T-helper 2 cell (primary cell): ENCODE measurements around the gene TRPC3.

ENCODE experiments used
- DNase-seq, 5 experiments: peaks; one replicate each; pipeline versions ENCODE4 v3.0.0 to v3.0.0-alpha.2; 2012 to 2022
- total RNA-seq, 2 donors: gene quantifications; one replicate each; lab custom pipeline; 2026; lab: John Stamatoyannopoulos, UW

Gene TRPC3
- total RNA-seq: 0 to 0.61 reads per million in 2 donors

DNA sequence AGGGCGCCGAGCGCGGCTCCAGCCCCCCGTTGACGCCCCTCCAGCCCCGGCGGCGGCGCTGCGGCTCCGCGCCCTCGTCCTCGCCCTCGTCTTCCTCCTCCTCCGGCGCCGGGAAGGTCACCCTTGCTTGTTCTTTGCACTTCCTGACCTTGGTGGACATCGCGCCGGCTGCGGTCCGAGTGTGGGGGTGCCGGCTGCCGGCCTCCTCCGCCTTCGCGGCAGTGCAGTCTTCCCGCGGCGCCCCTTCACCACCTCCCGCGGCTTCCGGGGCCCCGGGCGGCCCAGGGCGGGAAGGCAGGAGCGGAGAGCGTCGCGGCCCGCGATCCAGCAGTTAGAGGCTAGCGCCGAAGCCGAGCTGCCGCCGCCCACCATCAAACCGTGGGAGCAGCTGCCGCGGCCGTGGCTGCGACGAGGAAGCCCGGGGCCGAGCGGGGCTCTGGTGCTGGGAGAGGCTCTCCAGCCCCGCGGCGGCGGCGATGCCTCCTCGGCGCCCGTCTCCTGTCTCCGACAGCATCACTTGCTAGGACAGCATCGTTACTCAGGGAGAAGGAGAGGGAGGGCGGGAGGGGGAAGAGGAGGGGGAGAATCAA is at the start of gene TRPC3:
TRPC3 (minus strand) TSS at position 540 of the 590 bp plus-strand sequence; CDS start at position 160, 380 bp downstream.
- peak in 4 of 5 experiments; percentile 8 to 27 (median 15) for DNase-seq

DNA sequence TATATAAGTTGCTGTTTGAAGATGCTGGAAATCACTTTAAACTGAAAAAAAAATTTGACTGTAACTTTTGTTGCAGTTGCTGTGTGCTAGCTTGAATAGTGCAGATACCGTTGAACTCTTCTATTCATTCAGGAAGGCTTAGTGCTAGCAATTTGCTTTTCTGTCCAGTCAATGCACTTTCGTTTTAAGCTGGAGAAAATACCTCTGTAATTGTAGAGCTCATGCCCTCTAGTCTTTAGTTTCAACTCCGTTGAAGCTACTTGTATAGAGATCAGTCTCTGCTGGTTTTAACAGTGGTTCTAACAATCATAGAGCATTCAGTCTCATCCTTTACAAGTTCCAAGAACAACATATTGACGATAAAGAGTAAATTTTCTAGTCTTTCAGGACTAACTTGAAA is 49.0 kb upstream of the TRPC3 start:
- DNase-seq: no peak

DNA sequence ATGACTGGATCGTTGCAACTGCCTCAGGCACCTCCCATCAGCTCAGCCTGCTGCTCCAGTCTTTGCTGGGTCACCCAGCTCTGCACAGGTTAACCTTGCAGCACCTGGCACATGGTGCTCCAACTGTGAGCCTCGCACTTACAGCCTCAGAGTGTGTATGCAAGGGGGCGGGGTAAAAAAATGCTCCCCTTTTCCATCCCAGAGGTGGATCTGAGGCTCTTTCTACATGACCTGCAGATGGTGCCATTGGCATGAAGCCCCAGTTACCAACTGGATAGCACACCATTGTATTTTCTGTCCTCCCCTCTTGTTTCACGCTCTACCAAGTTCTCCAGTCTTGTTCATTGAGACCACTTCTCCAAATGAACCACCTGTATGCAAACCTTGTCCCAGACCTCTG is 46.2 kb upstream of the TRPC3 start:
- DNase-seq: peak in 1 of 5 experiments; percentile 3

DNA sequence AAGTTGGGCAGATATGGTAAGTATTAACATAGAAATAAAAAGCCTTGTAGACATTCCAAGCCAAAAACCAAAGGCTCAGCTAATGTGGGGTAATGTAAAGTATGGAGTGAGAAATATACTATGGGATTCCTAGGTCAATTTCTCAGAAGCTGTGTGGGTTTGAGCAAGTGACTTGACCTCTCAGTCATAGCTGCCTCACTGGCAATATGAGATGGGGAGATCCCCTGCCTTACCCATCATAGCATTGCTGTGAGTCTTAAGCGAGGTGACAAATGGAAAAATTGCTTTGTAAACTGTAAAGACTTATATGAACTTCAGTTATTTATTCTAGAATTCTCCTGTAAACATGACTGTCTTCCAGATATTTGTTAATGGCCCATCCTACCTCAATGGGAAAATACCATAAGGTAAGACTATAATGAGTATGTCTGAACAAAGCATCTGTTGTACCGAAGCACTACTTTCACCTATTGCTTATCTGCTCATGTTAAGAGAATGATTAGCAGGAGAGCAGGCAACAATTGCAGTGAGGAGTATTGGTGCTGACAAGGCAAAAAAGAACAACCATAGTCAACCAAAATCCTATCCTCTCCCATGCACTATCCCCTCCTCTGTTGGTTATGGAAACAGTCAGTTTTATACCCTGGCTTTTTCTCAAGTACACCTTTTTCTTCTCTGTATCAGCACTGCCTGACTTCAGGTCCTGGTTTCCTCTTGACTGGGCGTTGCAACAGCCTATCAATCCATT is 44.1 kb upstream of the TRPC3 start:
- DNase-seq: no peak

DNA sequence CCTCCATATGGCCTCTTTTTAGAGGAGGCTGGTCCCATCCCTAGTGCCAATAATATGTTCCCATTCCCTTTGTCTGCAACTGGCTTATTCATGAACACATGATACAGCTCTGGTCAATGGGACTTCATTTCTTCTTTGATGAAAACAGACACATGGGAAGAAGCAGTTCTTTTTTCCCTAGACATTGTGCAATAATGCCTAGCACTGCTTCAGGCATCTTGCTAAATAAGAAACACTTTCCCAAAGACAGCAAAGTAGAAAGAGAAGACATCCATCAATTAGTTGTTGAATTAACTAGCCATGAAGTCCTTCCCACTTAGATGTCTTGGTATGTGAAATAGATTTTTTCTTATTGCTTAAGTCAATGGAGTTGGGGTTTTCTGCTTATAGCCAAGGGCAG is 40.1 kb upstream of the TRPC3 start:
- DNase-seq: no peak

DNA sequence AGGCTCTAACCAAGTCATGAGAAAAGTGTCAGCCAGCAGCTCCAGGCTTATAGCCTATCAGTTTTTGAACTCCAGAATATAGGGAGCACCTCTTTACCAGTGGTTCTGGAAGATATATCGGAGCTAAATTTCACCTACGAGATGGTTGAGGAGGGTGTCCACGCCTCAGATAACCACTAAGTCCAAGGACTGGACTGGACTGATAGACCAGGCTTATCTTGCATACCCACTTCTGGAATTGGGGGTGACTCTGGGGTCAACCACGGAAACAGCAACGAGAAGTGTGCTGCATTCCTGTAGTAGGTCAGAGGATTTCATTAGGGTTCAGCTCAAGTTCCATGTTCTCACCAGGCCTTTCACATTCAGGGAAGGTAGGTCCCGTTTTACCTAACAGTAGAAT is 38.6 kb upstream of the TRPC3 start:
- no peak for DNase-seq

DNA sequence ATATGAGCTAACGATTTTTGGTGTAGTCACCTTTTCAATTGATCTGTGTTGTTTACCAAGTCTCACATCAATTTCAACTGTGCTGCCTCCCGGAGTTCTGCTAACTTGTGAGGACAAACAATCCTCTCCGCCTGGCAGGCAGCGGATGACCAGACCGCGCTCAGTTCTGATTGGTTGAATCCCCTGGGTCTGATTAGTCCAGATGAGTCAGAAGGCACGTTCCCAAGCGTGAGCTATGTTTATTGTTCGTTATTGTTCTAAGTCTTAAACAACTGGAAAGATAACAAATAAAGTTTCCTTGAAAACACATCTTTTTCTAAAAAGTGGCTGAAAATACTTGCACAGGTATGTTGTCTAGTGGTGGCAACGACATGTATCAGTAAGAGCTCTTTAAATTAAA is 37.9 kb upstream of the TRPC3 start:
- DNase-seq: no peak

DNA sequence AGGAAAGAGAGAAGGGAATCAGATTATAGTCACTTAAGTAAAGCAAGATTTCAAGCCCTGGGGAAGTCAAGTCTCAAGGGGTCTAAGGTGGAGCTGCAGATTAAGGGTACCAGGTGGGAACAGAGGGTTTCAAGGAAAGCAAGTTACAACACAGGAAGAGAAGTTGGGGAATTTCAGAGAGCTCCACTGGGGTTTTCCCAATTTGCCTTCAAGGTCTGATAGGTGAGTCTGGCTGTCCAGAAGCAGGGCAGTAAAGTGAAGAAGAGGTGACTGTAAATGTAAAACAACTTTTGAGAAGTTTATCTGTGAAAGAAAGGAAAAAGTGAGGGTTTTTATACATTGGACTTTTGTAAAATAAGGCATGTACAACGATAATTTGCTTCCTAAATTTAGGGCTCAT is 37.1 kb upstream of the TRPC3 start:
- no peak for DNase-seq

DNA sequence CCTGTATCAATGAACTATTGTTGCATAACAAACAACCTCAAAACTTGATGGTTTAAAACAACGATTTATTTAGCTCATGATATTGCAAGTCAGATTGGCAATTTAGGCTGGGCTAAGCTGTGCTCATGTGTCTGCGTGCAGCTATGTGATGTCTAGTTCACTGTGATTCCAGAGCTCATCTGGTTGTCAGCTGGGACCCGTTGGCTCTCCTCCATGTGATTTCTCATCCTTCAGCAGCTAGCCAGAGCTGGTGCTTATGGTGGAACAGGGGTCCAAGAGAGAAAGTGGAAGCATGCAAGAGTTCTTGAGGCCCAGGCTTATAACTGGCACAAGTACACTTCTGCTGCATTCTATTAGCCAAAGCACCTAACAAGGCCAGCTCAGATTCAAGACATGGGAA is 28.8 kb upstream of the TRPC3 start:
- no peak for DNase-seq

DNA sequence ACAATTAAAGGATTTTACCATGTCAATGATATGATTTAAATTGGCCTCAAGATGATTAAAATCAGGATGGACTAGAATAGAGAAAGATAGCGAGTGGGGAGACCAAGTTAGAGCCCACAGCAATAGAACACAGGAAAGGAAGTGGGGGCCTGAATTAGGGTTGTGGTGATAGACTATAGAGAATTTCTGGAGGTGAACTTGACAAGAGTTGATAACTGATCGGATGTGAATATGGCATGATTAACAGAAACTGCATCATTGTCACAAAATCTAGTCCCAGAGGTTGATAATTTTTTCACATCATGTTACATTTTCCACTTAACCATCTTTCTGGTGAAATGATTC is 26.3 kb upstream of the TRPC3 start:
- no peak for DNase-seq

DNA sequence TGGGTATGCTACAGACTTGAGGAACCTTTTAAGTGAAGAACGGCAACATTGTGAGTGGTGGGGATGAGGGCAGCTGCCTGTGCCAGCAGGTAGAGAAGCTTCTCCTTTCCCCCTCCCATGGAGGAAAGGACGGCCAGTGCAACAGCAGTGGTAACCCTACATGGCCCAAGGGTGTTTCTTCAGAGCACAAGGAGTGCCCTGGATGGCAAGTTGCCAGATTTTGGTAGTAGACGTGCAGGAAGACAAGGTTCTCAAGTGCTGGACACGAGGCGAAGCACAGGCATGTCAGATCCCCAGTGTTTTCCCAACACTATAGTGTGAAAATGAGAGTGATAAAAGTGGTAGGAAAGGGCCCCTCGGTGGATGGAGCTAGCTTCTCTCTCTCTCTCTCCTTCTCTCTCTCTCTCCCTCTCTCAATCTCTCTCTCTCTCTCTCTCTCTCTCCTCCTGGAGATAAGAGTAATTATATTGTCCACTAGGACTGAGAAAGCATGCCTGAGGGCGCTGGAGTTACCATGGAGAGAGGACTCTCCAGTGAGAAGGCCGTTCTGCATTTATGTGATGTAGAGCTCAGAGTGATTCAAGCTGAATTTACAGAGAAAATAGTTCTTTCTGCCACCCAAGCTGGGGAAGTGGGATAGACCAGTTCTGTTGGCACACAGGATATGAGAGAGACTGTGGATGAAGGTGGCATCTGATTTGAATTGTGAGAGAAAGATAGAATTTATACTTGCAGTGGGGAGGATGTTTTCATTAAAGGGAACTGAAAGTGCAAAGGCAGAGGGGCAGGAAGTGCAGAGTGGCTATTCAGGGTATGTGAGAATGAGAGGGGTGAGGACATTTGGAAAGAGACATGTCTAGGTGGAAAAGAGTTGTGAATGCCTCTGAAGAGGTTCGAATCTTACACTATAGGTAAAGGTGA is 25.7 kb upstream of the TRPC3 start:
- DNase-seq: peak in 1 of 5 experiments; percentile 59

DNA sequence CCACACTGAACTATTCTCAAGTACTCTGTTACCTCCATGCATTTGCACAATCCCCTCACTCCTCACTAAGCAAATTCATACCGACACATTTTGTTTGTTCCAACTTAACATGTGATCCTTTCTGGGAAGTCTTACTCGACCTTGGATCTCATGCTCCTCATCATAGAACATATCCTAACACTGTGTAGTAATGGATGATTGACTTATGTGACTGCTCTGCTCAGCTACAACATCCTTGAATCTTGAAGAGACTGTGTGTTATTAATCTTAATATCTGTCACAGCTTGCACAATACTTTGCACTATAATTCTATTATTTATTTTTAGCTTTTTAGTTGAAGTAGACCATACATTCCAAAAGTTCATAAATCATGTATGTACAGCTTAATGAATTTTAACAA is 23.9 kb upstream of the TRPC3 start:
- DNase-seq: no peak

DNA sequence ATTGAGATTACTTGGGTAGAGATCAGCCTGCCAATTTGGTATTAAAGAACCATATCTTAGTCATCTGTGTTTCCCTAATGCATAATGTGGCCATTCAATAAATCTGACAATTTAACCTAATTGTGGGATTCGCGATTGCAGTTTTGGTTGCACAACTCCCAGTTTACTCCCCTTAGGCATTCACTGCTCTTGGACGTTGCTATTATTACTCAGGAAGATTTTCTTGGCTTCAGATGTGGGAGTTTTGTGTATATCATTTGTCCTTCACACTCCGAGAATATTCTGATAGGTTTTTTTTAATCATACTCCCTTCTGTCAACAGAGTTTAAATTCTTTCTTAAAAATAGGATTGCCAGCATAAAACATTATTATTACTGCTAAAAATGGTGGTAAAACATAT is 22.0 kb upstream of the TRPC3 start:
- no peak for DNase-seq

DNA sequence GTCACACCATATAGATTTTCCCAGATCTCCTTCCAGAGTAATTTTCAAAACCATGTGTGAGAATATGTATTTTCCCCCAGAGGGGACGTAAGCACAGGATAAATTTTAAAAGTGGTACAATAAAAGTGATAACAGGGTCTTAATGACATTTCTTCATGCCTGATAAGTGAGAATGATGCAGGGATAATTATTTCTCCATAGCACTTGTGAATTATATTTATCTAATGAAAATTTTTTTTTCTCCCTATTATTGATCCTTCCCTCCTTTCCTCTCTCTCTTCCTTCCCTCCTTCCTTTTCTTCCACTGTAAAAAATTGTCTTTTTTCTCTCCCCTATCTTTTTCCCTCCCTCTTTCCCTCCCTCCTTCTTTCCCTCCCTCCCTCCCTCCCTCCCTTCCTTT is 17.0 kb upstream of the TRPC3 start:
- DNase-seq: no peak

DNA sequence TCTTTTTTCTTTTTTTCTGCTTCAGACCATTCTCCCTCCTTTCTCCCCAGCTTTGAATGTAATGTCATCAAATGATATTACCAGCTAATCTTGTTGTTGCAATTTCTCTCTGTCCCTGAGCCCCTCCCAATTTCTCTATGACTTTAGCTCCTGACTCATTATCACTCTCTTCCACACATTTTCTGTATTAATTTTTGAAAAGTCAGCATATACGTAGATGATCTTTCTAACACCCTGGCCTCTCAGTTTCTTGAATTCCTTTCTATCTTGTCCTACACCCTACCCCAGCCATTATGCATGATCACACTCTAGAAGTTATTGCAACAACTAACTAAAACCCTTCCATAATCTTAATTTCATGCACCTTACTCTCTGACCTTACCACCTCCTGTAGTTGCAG is 13.1 kb upstream of the TRPC3 start:
- no peak for DNase-seq

DNA sequence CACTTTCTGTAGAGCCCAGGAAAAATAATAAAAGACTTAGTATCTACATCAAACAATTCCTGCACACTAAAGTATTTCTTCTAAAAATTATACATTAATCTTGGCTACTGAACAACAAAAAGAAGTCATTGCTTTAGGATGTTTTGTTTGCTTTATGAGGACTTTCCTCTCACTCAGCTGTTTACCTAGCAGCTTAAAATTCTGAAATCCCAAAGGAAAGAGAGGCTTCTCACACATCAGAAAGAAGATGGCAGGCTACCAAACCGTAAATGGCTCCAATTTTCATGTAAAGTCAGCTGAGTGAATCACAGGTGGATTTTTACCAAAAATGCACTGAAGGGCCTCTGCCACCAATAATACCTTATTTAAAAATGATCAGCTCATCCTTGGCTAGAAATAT is 9.0 kb upstream of the TRPC3 start:
- no peak for DNase-seq

DNA sequence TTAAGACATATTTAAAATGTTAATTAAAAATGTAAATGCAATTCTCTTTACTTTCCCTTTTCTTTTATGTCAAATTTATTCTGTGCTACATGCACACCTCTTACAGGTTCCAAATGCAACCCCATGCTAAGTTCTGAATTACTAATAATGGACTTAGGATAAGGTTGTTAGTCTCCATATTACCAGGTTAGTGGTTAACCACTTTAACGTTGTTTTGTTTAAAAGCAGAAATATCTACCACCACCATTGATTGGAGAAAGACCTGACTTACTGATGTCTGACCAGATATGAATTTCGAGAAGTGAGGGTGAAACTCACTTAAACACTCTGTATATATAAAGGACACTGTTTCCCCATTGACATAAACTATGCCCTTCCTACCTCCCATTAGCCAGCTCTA is 6.9 kb upstream of the TRPC3 start:
- DNase-seq: peak in 1 of 5 experiments; percentile 23

DNA sequence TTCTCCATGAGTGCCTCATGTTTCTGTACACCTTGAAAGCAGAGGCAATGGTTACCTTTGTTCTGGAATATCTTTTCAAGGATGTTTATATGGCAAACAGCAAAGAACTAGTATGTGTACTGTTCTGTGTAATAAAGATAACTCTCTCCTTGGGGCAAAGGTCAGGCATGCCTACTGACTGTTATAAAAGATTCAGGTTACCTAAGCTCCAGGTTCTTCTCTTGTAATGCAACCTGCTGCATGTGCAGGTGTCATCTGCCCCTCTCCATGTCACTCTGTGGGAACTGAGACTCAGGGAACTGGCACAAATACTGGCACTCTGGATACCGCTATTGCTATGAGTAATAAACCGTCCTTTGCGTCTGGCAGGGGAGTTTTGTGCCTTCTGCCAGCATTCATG is 5.4 kb upstream of the TRPC3 start:
- no peak for DNase-seq

DNA sequence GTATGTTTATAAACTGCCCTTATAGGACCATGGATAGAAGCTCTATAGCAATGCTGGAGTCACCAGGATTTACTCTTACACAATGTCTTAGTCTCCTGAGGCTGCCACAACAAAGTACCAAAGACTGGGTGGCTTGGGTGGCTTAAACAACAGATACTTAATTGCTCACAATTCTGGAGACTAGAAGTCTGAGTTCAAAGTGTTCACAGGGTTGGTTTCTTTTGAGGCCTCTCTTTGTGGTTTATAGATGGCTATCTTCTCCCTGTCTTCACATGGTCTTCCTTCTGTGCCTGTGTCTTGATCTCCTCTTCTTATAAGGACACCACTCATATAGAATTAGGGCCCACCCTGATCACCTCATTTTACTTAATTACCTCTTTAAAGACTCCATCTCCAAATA is 2.0 kb upstream of the TRPC3 start:
- peak in 1 of 5 experiments; percentile 12 for DNase-seq

DNA sequence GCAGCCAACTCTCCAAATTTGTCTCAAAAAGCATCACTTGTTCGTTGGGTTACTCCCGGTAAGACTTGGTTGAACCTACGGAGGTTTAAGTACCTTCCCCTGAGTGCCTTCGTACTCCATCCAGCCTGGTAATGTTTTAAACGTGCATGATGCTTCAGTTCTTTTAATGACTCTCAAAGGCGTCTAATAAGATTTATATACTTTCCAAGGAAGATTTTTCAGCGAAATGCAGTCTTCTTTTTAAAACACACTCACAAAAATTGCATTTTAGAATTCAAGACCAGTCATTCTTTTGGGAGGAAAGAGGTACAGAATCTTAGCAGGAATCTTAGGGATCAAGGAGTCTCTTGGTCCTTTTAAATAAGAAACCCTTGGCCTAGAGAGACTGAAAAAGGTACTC is 430 bp upstream of the TRPC3 start:
- no peak for DNase-seq

DNA sequence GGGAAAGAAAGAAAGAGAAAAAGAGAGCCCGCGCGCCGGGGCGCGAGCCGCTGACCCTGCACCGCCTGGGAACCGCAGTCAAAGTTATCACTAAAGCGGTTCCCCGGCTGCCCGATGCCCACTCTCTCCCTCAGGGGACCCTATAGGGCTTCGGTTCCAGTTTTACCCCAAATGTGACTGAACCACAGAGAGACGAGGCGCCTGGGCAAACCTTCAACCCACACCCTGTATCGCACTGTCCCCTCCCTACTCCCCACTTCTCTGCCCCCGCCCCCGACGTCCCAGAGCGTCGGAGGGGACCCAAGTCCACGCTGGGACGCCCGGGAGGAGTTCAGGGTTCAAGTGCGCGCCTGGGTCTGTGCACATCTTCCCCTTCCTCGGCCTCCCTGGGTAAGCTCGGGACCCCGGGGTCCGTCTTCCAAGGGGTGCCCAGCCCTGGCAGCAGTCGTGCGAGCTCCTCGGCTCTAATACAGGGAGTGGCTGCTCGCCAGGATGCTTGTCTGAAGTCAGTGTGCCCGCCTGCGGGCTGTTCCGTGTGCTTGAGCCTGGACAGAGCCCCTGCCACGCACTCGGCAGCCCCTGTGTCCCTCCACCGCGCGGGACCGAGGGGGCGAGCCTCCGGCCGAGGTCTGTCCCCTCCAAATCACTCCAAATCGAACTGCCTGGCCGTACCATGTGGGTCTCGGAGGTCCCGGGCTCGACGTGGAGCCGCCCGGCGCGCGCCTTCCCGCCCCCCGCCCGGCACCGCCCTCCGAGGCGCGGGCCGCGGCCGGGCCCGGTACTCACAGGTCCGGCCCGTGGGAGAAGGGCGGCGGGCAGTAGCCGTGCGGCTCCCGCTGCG is 960 bp downstream of the TRPC3 start:
- DNase-seq: peak in 2 of 5 experiments; percentile 6 to 34

DNA sequence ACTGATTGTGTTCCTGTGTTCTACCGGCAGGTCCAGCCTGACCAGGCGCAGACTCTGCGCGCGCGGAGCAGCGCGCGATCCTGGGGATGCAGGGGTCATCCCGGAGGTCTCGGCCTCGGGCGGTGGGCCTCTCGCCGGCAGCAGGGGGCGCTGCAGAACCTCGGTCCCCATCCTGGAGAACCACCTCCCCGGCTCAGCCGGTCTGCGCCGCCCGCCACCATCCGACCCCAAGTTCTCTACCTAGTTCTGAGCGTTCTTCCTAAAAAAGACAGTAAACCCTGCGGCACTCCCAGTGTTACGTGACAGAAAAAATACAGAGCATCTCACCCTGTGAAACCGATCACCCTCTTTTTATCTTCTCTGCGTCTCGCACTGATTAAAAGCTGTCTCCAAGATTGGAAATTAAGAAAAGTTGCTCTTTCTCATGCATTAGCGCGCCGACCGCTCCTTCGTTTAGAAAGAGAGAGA is 1.6 kb downstream of the TRPC3 start:
- DNase-seq: peak; percentile 64 to 80 (median 76)

DNA sequence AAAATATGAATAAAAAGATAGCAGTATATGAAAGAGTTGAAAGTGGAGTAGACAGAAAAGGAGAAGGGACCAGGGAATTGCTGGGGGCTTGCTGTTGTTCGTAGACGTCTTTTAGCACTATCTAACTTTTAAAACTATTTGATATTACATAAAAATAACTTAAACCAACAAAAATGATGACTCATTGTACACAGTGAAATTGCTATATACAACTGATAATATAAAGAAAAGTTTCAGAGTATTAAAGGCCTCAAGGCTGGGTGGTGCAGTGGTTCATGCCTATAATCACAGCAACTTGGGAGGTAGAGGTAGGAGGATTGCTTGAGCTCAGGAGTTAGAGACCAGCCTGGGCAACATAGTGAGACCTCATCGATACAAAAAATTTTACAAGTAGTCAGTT is 5.2 kb downstream of the TRPC3 start:
- no peak for DNase-seq
